OCI-LY1 (cell line): ENCODE data around the gene SPRY2.

Experiments
- CTCF ChIP-seq: fragments of 200-600 bp; sonication (generic), shearing (Covaris generic); IDR thresholded peaks from 2 replicates; pipeline ENCODE4 v1.5.1; 2017; ENCODE audit warnings: mild to moderate bottlenecking, antibody characterized with exemption, low read length, moderate library complexity, mixed read lengths
- EZH2 ChIP-seq: fragments of 200-600 bp; sonication (generic), shearing (Covaris generic); IDR thresholded peaks from 2 replicates; pipeline ENCODE4 v1.8.0; 2017; ENCODE audit warnings: borderline replicate concordance, mixed run types, mild to moderate bottlenecking, antibody characterized with exemption, low read length, moderate library complexity, mixed read lengths

GRCh38 chr13:80339563-80339911, 1.4 kb downstream of the SPRY2 start:
- no peak for TF ChIP-seq CTCF
- no peak for TF ChIP-seq EZH2
